A673 (cell line): ENCODE results near the gene ZMAT5. TPM values are rescaled to one million over a fixed set of nuclear protein-coding genes. Genes with fewer than 3 reads are reported as not detected.
A peak's percentile ranks its signal among the peaks of the same experiment; 100 is the strongest.

Experiments
- BruUV-seq: library from RNA; stranded (reverse); fragments of 400-500 nt; replicated peaks from 2 replicates; lab custom pipeline; 2021; lab: Mats Ljungman, UMichigan
- CTCF ChIA-PET: fragments of 300-600 bp; sonication (Branson Sonifier 250); formaldehyde crosslinking; loops from one replicate; lab custom pipeline; 2022; ENCODE audit warnings: antibody characterized with exemption; lab: Charles Lee
- POLR2A ChIA-PET: fragments of 300-600 bp; sonication (Branson Sonifier 250); formaldehyde crosslinking; loops from one replicate; lab custom pipeline; 2022; ENCODE audit warnings: antibody characterized with exemption; ENCODE audit not compliant: low non-redundant PET; lab: Charles Lee
- DNase-seq: peaks from one replicate; pipeline ENCODE4 v3.0.0-alpha.2; 2015; ENCODE audit warnings: low spot score
- H3K27ac ChIP-seq: fragments of 200-600 bp; sonication (generic); 2 replicates; pipeline ENCODE4 v1.5.1; 2016; ENCODE audit warnings: mixed run types, low read depth, mild to moderate bottlenecking, mixed read lengths, antibody characterized with exemption, low read length; ENCODE audit not compliant: poor library complexity, severe bottlenecking
- H3K27me3 ChIP-seq: fragments of 200-600 bp; sonication (generic); replicated peaks from 2 replicates; pipeline ENCODE4 v1.6.1; 2017; ENCODE audit warnings: mixed run types, low read depth, mild to moderate bottlenecking, mixed read lengths, antibody characterized with exemption, low read length; ENCODE audit not compliant: insufficient read depth, poor library complexity
- H3K36me3 ChIP-seq: fragments of 200-600 bp; sonication (generic); 2 replicates; pipeline ENCODE4 v1.6.1; 2016; ENCODE audit warnings: mixed run types, mild to moderate bottlenecking, mixed read lengths, antibody characterized with exemption, low read length; ENCODE audit not compliant: insufficient read depth, poor library complexity, severe bottlenecking
- H3K4me1 ChIP-seq: fragments of 200-600 bp; sonication (generic); 2 replicates; pipeline ENCODE4 v1.6.1; 2017; ENCODE audit warnings: mixed run types, mild to moderate bottlenecking, mixed read lengths, antibody characterized with exemption, low read length; ENCODE audit not compliant: insufficient read depth, poor library complexity, severe bottlenecking
- H3K4me3 ChIP-seq: fragments of 200-600 bp; sonication (generic); 2 replicates; pipeline ENCODE4 v1.5.1; 2016; ENCODE audit warnings: low read depth, mixed run types, mild to moderate bottlenecking, mixed read lengths, low read length; ENCODE audit not compliant: poor library complexity, severe bottlenecking
- H3K9me3 ChIP-seq: fragments of 200-600 bp; sonication (generic); 2 replicates; pipeline ENCODE4 v1.6.1; 2016; ENCODE audit warnings: mixed run types, low read depth, mild to moderate bottlenecking, mixed read lengths, antibody characterized with exemption, low read length; ENCODE audit not compliant: poor library complexity, severe bottlenecking
- EZH2 ChIP-seq: fragments of 200-600 bp; sonication (generic); IDR thresholded peaks from 2 replicates; pipeline ENCODE4 v1.6.1; 2017; ENCODE audit warnings: borderline replicate concordance, low read depth, mild to moderate bottlenecking, mixed read lengths, antibody characterized with exemption, low read length; ENCODE audit not compliant: poor library complexity, severe bottlenecking
- intact Hi-C: fragments of 100-400 bp; cut with micrococcal nuclease; formaldehyde crosslinking; loops from one replicate; pipeline ENCODE4 v1.10.0; 2022; ENCODE audit not compliant: unreplicated experiment
- total RNA-seq: library from RNA; stranded (reverse); gene quantifications from 2 replicates; pipeline ENCODE4 v1.2.3, GENCODE V29; 2021
- TF ChIP-seq, protein P1 (sequence below): fragments of 300-800, 200-600 bp; sonication (generic); conservative IDR thresholded peaks from 2 replicates; pipeline ENCODE4 v1.5.1; 2017; ENCODE audit warnings: low read depth, mild to moderate bottlenecking, antibody characterized with exemption, low read length, moderate library complexity, mixed read lengths

ZMAT5 gene
- total RNA-seq, 1 experiment from 2014 or later, result 19.8 TPM

DNA sequence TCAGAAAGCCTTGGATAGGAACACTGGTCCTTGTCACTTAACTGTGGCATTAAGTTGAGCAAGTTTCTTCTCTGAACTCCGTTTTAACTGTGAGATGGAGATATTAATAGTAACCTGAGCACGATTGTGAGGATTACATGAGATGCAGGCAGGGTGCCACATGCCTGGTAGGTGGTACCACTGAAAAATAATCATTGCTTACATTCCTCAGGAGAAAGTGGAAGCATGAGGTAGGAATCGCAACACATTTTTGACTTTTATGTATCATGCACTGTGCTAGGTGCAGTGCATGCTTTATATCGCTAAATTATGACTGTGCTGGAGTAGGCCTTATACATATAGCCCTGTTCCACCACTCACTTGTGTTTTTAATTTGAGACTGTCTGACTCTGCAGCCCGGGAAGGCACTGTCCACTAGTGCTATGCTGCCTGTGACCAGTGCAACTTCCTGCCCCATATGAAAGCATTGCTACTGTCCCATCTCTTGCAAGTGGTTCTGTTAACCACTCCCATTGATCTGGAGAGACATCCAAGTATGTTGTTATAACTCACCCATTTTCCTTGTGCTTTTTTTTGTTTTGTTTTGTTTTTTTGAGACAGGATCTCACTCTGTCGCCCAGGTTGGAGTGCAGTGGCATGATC, 1.4 kb upstream of the ZMAT5 start:
- H3K27me3 ChIP-seq, result no peaks in the 10 kb centered on the region
- intact Hi-C loops, result no loop called here
- ChIA-PET CTCF (no interaction called here), POLR2A (no interaction called here)
- H3K4me3 ChIP-seq, result peak overlapping the region; percentile 86
- peak overlapping the region; percentile 95 for H3K27ac ChIP-seq
- TF ChIP-seq EZH2, result no peak
- TF ChIP-seq, protein P1, sequence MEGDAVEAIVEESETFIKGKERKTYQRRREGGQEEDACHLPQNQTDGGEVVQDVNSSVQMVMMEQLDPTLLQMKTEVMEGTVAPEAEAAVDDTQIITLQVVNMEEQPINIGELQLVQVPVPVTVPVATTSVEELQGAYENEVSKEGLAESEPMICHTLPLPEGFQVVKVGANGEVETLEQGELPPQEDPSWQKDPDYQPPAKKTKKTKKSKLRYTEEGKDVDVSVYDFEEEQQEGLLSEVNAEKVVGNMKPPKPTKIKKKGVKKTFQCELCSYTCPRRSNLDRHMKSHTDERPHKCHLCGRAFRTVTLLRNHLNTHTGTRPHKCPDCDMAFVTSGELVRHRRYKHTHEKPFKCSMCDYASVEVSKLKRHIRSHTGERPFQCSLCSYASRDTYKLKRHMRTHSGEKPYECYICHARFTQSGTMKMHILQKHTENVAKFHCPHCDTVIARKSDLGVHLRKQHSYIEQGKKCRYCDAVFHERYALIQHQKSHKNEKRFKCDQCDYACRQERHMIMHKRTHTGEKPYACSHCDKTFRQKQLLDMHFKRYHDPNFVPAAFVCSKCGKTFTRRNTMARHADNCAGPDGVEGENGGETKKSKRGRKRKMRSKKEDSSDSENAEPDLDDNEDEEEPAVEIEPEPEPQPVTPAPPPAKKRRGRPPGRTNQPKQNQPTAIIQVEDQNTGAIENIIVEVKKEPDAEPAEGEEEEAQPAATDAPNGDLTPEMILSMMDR, result no peak
- peaks cover 18% of the 10 kb centered on the region for H3K36me3 ChIP-seq
- no peaks in the 10 kb centered on the region for H3K9me3 ChIP-seq
- no TSS peak for BruUV-seq
- DNase-seq, result no peak
- H3K4me1 ChIP-seq, result no peaks in the 10 kb centered on the region

DNA sequence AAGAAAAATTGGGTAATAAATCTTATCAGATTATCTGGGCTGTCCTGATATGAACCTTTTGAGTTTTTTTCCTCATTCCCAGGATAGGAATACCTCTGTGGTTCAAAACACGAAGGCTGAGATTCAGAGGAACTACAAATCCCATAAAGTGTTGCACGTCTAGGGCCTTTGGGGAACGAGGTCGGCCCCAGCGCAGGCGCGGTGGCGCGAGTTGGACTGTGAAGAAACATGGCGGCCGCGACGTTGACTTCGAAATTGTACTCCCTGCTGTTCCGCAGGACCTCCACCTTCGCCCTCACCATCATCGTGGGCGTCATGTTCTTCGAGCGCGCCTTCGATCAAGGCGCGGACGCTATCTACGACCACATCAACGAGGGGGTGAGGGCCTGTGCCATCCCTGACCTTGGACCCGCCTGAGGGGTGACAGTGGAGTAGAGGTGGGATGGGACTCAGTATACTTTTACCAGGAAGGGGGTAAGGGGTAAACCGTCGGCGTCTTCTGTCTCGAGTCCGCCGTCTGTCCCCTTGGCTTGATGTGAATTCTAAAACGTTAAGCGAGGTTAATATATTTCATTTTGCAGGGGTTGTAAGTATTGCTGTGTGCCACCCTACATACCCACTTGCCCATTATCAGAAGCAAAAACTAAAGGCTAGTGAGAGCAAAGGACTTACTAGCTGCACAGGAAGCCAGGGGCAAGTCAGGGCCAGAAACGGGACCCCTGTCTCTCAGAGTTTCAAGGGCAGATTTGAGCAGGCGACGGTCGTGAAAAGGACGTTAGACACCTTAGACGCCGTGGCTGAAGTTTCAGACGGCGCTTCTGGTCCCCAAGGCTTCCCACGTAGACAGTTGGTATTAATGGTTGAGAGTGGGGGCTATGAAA, 604 bp upstream of the ZMAT5 start, which contains the start of gene UQCR10:
UQCR10 (plus strand) TSS at position 199 of the 881 bp plus-strand sequence; CDS start at position 229, 30 bp downstream.
- H3K4me3 ChIP-seq, result peak within 1 kb of the TSS; percentile 86
- TF ChIP-seq, protein P1, result no peak
- no peak for TF ChIP-seq EZH2
- H3K4me1 ChIP-seq, result no peaks in the 10 kb centered on the region
- H3K36me3 ChIP-seq, result peaks cover 18% of the 10 kb centered on the region
- H3K9me3 ChIP-seq, result no peaks in the 10 kb centered on the region
- ChIA-PET POLR2A (no interaction called here), CTCF (interaction anchor here (0.6 to 0.7 kb wide), 3 partner anchors 77 to 630 kb away, joined by 3 to 5 read pairs (median 3); no protein-coding TSS in a partner anchor)
- intact Hi-C loops, result no loop called here
- peak; percentile 94 for DNase-seq
- TSS peak; percentile 84 for BruUV-seq
- H3K27ac ChIP-seq, result peak within 1 kb of the TSS; percentile 95
- H3K27me3 ChIP-seq, result no peaks in the 10 kb centered on the region

DNA sequence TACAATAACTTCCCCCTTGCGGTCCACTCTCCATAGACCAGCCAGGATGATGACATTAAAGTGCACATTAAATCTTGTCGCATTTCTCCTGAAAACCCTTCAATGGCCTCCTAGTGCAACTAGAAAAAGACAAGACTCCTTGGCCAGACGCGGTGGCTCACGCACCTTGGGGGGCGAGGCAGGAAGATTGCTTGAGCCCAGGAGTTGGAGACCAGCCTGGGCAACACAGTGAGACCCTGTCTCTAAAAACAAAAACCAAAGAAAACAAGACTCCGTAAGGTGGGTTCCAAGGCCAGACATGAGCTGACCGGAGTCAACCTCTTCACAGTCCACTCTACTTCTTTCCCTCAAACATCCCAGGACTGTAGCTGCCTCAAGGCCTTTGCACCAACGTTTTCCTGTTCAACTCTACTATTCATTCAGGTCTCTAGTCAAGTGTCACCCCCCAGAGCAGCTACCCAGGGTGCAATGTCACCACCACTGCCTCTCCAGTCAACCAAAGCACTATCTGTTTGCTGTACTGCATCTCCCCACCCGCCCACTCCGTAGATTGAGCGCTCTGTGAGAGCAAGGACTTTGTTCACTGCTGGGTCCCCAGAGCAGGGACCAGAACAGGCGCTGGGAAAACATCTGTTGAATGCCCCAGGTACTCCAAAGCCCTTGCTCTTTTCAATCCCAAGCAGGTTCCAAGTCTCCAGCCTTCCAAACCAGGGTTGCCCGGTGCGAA, 739 bp downstream of the ZMAT5 start:
- Histone ChIP-seq H3K27ac (peak overlapping the region; percentile 95), H3K36me3 (peaks cover 18% of the 10 kb centered on the region), H3K27me3 (no peaks in the 10 kb centered on the region), H3K4me1 (no peaks in the 10 kb centered on the region), H3K4me3 (peak overlapping the region; percentile 86), H3K9me3 (no peaks in the 10 kb centered on the region)
- ChIA-PET CTCF (interaction anchor here (0.5 to 0.7 kb wide), 4 partner anchors 29 to 631 kb away, joined by 3 to 6 read pairs (median 4); no protein-coding TSS in a partner anchor), POLR2A (no interaction called here)
- BruUV-seq, result TSS peak; percentile 74
- peak; percentile 14 for DNase-seq
- no peak for TF ChIP-seq EZH2
- TF ChIP-seq, protein P1, result no peak
- intact Hi-C loops, result no loop called here
